IMR-90 (cell line): ENCODE measurements around the gene XRN1. TPM values are rescaled to one million over a fixed set of nuclear protein-coding genes. Genes with fewer than 3 reads are reported as not detected.

Source experiments
- ATAC-seq: fragments of 200-7000 bp; cut with Tn5 transposase; 2 replicates; pipeline ENCODE4 v1.9.1; 2020; ENCODE audit warnings: low read depth, mild to moderate bottlenecking, moderate library complexity
- BruUV-seq: library from RNA; stranded (reverse); fragments of 400-500 nt; replicated peaks from 2 replicates; lab custom pipeline; 2021; lab: Mats Ljungman, UMichigan
- CTCF ChIA-PET: fragments of 300-600 bp; formaldehyde crosslinking; extraction: SDS; loops from one replicate; lab custom pipeline; 2021; ENCODE audit warnings: antibody characterized with exemption; lab: Yijun Ruan, JAX
- POLR2A ChIA-PET: fragments of 300-600 bp; sonication (Branson Sonifier 250); formaldehyde crosslinking; loops from one replicate; lab custom pipeline; 2022; ENCODE audit warnings: antibody characterized with exemption; ENCODE audit not compliant: unreplicated experiment; lab: Charles Lee
- DNase-seq: peaks from one replicate; pipeline ENCODE4 v3.0.0; 2013
- H2AFZ ChIP-seq: replicated peaks from 2 replicates; pipeline ENCODE3; 2013; ENCODE audit warnings: low read length, mild to moderate bottlenecking; ENCODE audit not compliant: poor library complexity
- H2AK5ac ChIP-seq: 2 replicates; pipeline ENCODE4 v1.6.1; 2013; ENCODE audit warnings: low read depth, low read length, inconsistent platforms
- H2AK9ac ChIP-seq: replicated peaks from 2 replicates; pipeline ENCODE3; 2013; ENCODE audit warnings: mild to moderate bottlenecking, low read depth, low read length, moderate library complexity; ENCODE audit not compliant: poor library complexity
- H2BK120ac ChIP-seq: 2 replicates; pipeline ENCODE4 v1.6.1; 2013; ENCODE audit warnings: low read depth, low read length, inconsistent platforms
- H2BK15ac ChIP-seq: 3 replicates; pipeline ENCODE4 v1.6.1; 2013; ENCODE audit warnings: low read depth, low read length, inconsistent platforms
- H2BK20ac ChIP-seq: 2 replicates; pipeline ENCODE4 v1.6.1; 2013; ENCODE audit warnings: low read depth, mild to moderate bottlenecking, inconsistent platforms, low read length, moderate library complexity
- H2BK5ac ChIP-seq: 2 replicates; pipeline ENCODE4 v1.6.1; 2013; ENCODE audit warnings: mild to moderate bottlenecking, low read depth, low read length, inconsistent platforms; ENCODE audit not compliant: poor library complexity, severe bottlenecking
- H3K14ac ChIP-seq: replicated peaks from 2 replicates; pipeline ENCODE4 v1.6.1; 2013; ENCODE audit warnings: low read depth, low read length, inconsistent platforms
- H3K18ac ChIP-seq: 2 replicates; pipeline ENCODE4 v1.6.1; 2013; ENCODE audit warnings: low read depth, low read length, control low read depth
- H3K23ac ChIP-seq: 2 replicates; pipeline ENCODE4 v1.6.1; 2013; ENCODE audit warnings: low read depth, low read length, inconsistent platforms
- H3K27ac ChIP-seq: 2 replicates; pipeline ENCODE4 v1.5.1; 2013; ENCODE audit warnings: mild to moderate bottlenecking, control low read depth, low read length; ENCODE audit not compliant: insufficient read depth
- H3K27me3 ChIP-seq: 2 replicates; pipeline ENCODE4 v1.6.1; 2013; ENCODE audit warnings: low read length; ENCODE audit not compliant: control insufficient read depth, insufficient read depth
- H3K36me3 ChIP-seq: 2 replicates; pipeline ENCODE4 v1.6.1; 2013; ENCODE audit warnings: low read length, mixed read lengths; ENCODE audit not compliant: control insufficient read depth, insufficient read depth
- H3K4ac ChIP-seq: 2 replicates; pipeline ENCODE4 v1.6.1; 2013; ENCODE audit warnings: low read depth, low read length, inconsistent platforms
- H3K4me1 ChIP-seq: 2 replicates; pipeline ENCODE4 v1.6.1; 2013; ENCODE audit warnings: low read length, mixed read lengths; ENCODE audit not compliant: control insufficient read depth, insufficient read depth
- H3K4me2 ChIP-seq: 2 replicates; pipeline ENCODE4 v1.6.1; 2013; ENCODE audit warnings: low read depth, mild to moderate bottlenecking, control low read depth, low read length, moderate library complexity
- H3K4me3 ChIP-seq: 2 replicates; pipeline ENCODE4 v1.5.1; 2013; ENCODE audit warnings: low read depth, mild to moderate bottlenecking, control low read depth, low read length, moderate library complexity; ENCODE audit not compliant: insufficient read depth
- H3K56ac ChIP-seq: 2 replicates; pipeline ENCODE4 v1.6.1; 2013; ENCODE audit warnings: low read length, inconsistent platforms; ENCODE audit not compliant: insufficient read depth; ENCODE audit errors: extremely low read depth
- H3K79me1 ChIP-seq, 2 experiments: 2 replicates each; pipeline ENCODE4 v1.6.1; 2013; ENCODE audit warnings: low read length in 2 of 2, inconsistent platforms in 1 of 2, low read depth in 1 of 2
- H3K9ac ChIP-seq: 2 replicates; pipeline ENCODE4 v1.6.1; 2013; ENCODE audit warnings: low read depth, low read length, control low read depth
- H3K9me1 ChIP-seq: 2 replicates; pipeline ENCODE4 v1.6.1; 2013; ENCODE audit warnings: low read length, inconsistent platforms; ENCODE audit not compliant: insufficient read depth
- H3K9me3 ChIP-seq: 2 replicates; pipeline ENCODE4 v1.6.1; 2013; ENCODE audit warnings: low read length; ENCODE audit not compliant: control insufficient read depth, insufficient read depth
- H4K20me1 ChIP-seq: 2 replicates; pipeline ENCODE4 v1.6.1; 2013; ENCODE audit warnings: low read length, inconsistent platforms; ENCODE audit not compliant: insufficient read depth
- H4K5ac ChIP-seq: 2 replicates; pipeline ENCODE4 v1.6.1; 2013; ENCODE audit warnings: mild to moderate bottlenecking, low read depth, low read length, control low read depth
- H4K8ac ChIP-seq, 2 experiments: 2 replicates each; pipeline ENCODE4 v1.6.1; 2013; ENCODE audit warnings: low read depth in 2 of 2, low read length in 2 of 2, control low read depth in 1 of 2, inconsistent platforms in 1 of 2
- H4K91ac ChIP-seq: 2 replicates; pipeline ENCODE4 v1.6.1; 2013; ENCODE audit warnings: low read depth, low read length, inconsistent platforms; ENCODE audit not compliant: insufficient read depth
- BHLHE40 ChIP-seq: fragments of 150-350 bp; IDR thresholded peaks from 2 replicates; pipeline ENCODE4 v1.6.1; 2016; ENCODE audit warnings: mild to moderate bottlenecking, low read depth, low read length
- CEBPB ChIP-seq: IDR thresholded peaks from 2 replicates; pipeline ENCODE4 v1.6.1; 2012; ENCODE audit warnings: low read depth, low read length, improper control_type of control experiment
- CHD1 ChIP-seq: IDR thresholded peaks from 2 replicates; pipeline ENCODE4 v1.6.1; 2012; ENCODE audit warnings: low read depth, low read length, improper control_type of control experiment
- CTCF ChIP-seq: conservative IDR thresholded peaks from 2 replicates; pipeline ENCODE4 v1.5.1; 2012; ENCODE audit warnings: mild to moderate bottlenecking, low read depth, low read length, improper control_type of control experiment
- ELK1 ChIP-seq: fragments of 150-350 bp; IDR thresholded peaks from 2 replicates; pipeline ENCODE4 v1.6.1; 2016; ENCODE audit warnings: low read depth, mild to moderate bottlenecking, low read length, moderate library complexity, borderline replicate concordance
- FOS ChIP-seq: fragments of 150-350 bp; IDR thresholded peaks from 2 replicates; pipeline ENCODE4 v1.6.1; 2016; ENCODE audit warnings: low read depth, low read length
- MAFK ChIP-seq: IDR thresholded peaks from 2 replicates; pipeline ENCODE4 v1.6.1; 2012; ENCODE audit warnings: low read depth, low read length, improper control_type of control experiment
- MAZ ChIP-seq: IDR thresholded peaks from 2 replicates; pipeline ENCODE4 v1.6.1; 2012; ENCODE audit warnings: low read depth, mild to moderate bottlenecking, low read length, improper control_type of control experiment, moderate library complexity, borderline replicate concordance
- MXI1 ChIP-seq: IDR thresholded peaks from 2 replicates; pipeline ENCODE4 v1.6.1; 2012; ENCODE audit warnings: low read depth, mild to moderate bottlenecking, low read length, moderate library complexity, borderline replicate concordance
- NFE2L2 ChIP-seq: fragments of 150-350 bp; IDR thresholded peaks from 2 replicates; pipeline ENCODE4 v1.6.1; 2016; ENCODE audit warnings: low read depth, mild to moderate bottlenecking, low read length
- POLR2A ChIP-seq: IDR thresholded peaks from 2 replicates; pipeline ENCODE4 v1.6.1; 2012; ENCODE audit warnings: mild to moderate bottlenecking, low read depth, low read length
- RAD21 ChIP-seq: IDR thresholded peaks from 2 replicates; pipeline ENCODE4 v1.6.1; 2012; ENCODE audit warnings: low read length, improper control_type of control experiment
- RCOR1 ChIP-seq: IDR thresholded peaks from 2 replicates; pipeline ENCODE4 v1.6.1; 2012; ENCODE audit warnings: mild to moderate bottlenecking, low read length, improper control_type of control experiment; ENCODE audit not compliant: insufficient replicate concordance
- RFX5 ChIP-seq: IDR thresholded peaks from 2 replicates; pipeline ENCODE4 v1.8.0; 2012; ENCODE audit warnings: low read depth, mild to moderate bottlenecking, low read length, moderate library complexity
- SMC3 ChIP-seq: fragments of 150-350 bp; IDR thresholded peaks from 2 replicates; pipeline ENCODE4 v1.6.1; 2016; ENCODE audit warnings: low read depth, mild to moderate bottlenecking, antibody characterized with exemption, low read length, moderate library complexity
- USF2 ChIP-seq: fragments of 150-350 bp; IDR thresholded peaks from 2 replicates; pipeline ENCODE4 v1.6.1; 2017; ENCODE audit warnings: mild to moderate bottlenecking, antibody characterized with exemption, low read length, low read depth
- WGBS, 2 experiments: methylation state at CpG; one replicate each; pipeline versions ENCODE4 v1.1.5 to v1.1.7; 2013; ENCODE audit warnings: missing lambda C conversion rate in 2 of 2; ENCODE audit not compliant: insufficient read length in 1 of 2; ENCODE audit errors: extremely low coverage in 2 of 2; 5-methylcytosine and 5-hydroxymethylcytosine counted together
- dilution Hi-C: fragments of 300-500 bp; cut with HindIII; formaldehyde crosslinking; loops from one replicate; pipeline ENCODE4 v1.14.3; 2018; ENCODE audit warnings: low sequenced_read_pairs; ENCODE audit not compliant: unreplicated experiment
- in situ Hi-C: fragments of 300-500 bp; cut with MboI; formaldehyde crosslinking; loops from 3 replicates; pipeline ENCODE4 v1.14.3; 2019; ENCODE audit warnings: low sequenced_read_pairs, inconsistent platforms, mixed read lengths
- intact Hi-C: fragments of 100-400 bp; cut with micrococcal nuclease; formaldehyde crosslinking; loops from 2 replicates; pipeline ENCODE4 v1.10.0; 2022
- polyA plus RNA-seq, 3 experiments: library from polyadenylated mRNA; depleted of rRNA; stranded (reverse); fragments of >200 nt; gene quantifications; 2 replicates each; pipeline ENCODE4 v1.2.3, GENCODE V29; 2012; ENCODE audit warnings: low replicate concordance in 1 of 3
- total RNA-seq: library from RNA; depleted of rRNA; stranded (reverse); fragments of >200 nt; gene quantifications from 2 replicates; pipeline ENCODE4 v1.2.3, GENCODE V29; 2012

XRN1 gene
- total and polyA plus RNA-seq, 2 of the 4 experiments (the other 2 are of a cell fraction): 6.0 to 21.5 TPM

DNA sequence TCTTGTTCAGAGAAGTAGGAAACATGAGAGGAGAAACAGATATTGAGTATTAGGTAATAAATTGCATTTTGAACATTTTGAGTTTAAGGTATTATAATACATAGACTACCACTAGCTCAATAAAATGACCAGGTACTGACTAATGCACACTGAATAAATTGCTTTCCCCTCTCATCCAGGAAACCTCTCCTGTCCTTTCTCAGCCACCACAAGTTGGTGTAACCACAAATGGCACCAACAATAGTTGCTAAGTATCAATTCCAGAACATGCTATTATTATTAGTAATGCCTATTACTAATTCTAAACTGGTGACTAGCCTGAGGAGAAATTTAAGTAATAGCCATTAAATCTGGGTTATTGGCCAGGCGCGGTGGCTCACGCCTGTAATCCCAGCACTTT lies 47.3 kb upstream of the XRN1 start:
- no CpG with 5 or more reads among the region's 3 CpGs for WGBS, 2 experiments

More for the DNA sequence above, 47.3 kb upstream of the XRN1 start:
- Histone ChIP-seq H2AFZ (no peak overlapping the region), H3K56ac (no peak overlapping the region), H3K18ac (no peak overlapping the region), H3K9me1 (no peaks in the 10 kb centered on the region; the same call in 1 of the 2 replicates), H4K5ac (no peak overlapping the region), H2AK5ac (no peak overlapping the region), H2BK15ac (no peak overlapping the region), H4K91ac (no peak overlapping the region), H2BK20ac (no peak overlapping the region), H4K20me1 (no peaks in the 10 kb centered on the region), H3K4ac (no peak overlapping the region), H3K27ac (no peak overlapping the region), H2BK5ac (no peak overlapping the region), H3K79me1 (no peaks in the 10 kb centered on the region; a peak in 1 of 4 replicates), H4K8ac (no peak overlapping the region), H3K36me3 (peaks cover 2% of the 10 kb centered on the region; the same call in 1 of the 2 replicates), H3K4me1 (no peaks in the 10 kb centered on the region), H3K9me3 (no peaks in the 10 kb centered on the region), H3K4me3 (no peak overlapping the region), H2AK9ac (no peak overlapping the region), H3K23ac (no peak overlapping the region), H3K27me3 (no peaks in the 10 kb centered on the region), H3K9ac (no peak overlapping the region), H3K4me2 (no peak overlapping the region), H3K14ac (no peak overlapping the region), H2BK120ac (no peak overlapping the region)
- ATAC-seq (no peak), DNase-seq (no peak)
- dilution Hi-C loops (no loop called here), in situ Hi-C loops (no loop called here), intact Hi-C loops (no loop called here)
- BruUV-seq: no TSS peak
- no peak for TF ChIP-seq RCOR1
- no peak for TF ChIP-seq ELK1
- no peak for TF ChIP-seq MXI1
- TF ChIP-seq MAZ: no peak
- no peak for TF ChIP-seq NFE2L2
- no peak for TF ChIP-seq FOS
- TF ChIP-seq BHLHE40: no peak
- TF ChIP-seq MAFK: no peak
- TF ChIP-seq CEBPB: no peak
- no peak for TF ChIP-seq RFX5
- TF ChIP-seq CTCF: no peak
- TF ChIP-seq SMC3: no peak
- no peak for TF ChIP-seq USF2
- no peak for TF ChIP-seq RAD21
- TF ChIP-seq POLR2A: no peak
- TF ChIP-seq CHD1: no peak
- POLR2A ChIA-PET: no interaction called here
- CTCF ChIA-PET: no interaction called here
